Neural progenitor cell (in vitro differentiated cells): ENCODE measurements around the gene SHISAL2A.

Experiments
- CTCF ChIP-seq: fragments of 200-600 bp; sonication (generic); IDR thresholded peaks from 2 replicates; pipeline ENCODE4 v1.5.1; 2017; ENCODE audit warnings: antibody characterized with exemption, mild to moderate bottlenecking
- EZH2 ChIP-seq: fragments of 200-600 bp; sonication (generic); IDR thresholded peaks from 2 replicates; pipeline ENCODE4 v1.6.1; 2017; ENCODE audit warnings: antibody characterized with exemption, mild to moderate bottlenecking, moderate library complexity
- EZH2phosphoT487 ChIP-seq: fragments of 200-600 bp; sonication (generic); IDR thresholded peaks from 2 replicates; pipeline ENCODE4 v1.6.1; 2017; ENCODE audit warnings: antibody characterized with exemption

GRCh38 chr1:52697795-52698674 lies 65.1 kb downstream of the SHISAL2A start, which contains the start of gene COA7:
- TF ChIP-seq CTCF (no peak), EZH2phosphoT487 (no peak), EZH2 (no peak)
